ENCODE measurements around the gene PCNX3.

- TF ChIP-seq POLR2A (IDR thresholded peaks at IDR 0.05): no peak
- TF ChIP-seq, protein P1, sequence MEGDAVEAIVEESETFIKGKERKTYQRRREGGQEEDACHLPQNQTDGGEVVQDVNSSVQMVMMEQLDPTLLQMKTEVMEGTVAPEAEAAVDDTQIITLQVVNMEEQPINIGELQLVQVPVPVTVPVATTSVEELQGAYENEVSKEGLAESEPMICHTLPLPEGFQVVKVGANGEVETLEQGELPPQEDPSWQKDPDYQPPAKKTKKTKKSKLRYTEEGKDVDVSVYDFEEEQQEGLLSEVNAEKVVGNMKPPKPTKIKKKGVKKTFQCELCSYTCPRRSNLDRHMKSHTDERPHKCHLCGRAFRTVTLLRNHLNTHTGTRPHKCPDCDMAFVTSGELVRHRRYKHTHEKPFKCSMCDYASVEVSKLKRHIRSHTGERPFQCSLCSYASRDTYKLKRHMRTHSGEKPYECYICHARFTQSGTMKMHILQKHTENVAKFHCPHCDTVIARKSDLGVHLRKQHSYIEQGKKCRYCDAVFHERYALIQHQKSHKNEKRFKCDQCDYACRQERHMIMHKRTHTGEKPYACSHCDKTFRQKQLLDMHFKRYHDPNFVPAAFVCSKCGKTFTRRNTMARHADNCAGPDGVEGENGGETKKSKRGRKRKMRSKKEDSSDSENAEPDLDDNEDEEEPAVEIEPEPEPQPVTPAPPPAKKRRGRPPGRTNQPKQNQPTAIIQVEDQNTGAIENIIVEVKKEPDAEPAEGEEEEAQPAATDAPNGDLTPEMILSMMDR (IDR thresholded peaks at IDR 0.05): no peak
These were observed 5.2 kb upstream of the PCNX3 start for GRCh38 chr11:65610404-65610803.
